Heart left ventricle (tissue), 16 donors: ENCODE measurements around the gene XNDC1N. TPM values are rescaled to one million over a fixed set of nuclear protein-coding genes. Genes with fewer than 3 reads are reported as not detected.

Experiments used
- ATAC-seq, 4 donors: fragments of 200-7000 bp; cut with Tn5 transposase; one replicate each; pipeline ENCODE4 v1.9.1; 2020 to 2022; ENCODE audit warnings: moderate library complexity in 4 of 4, mild to moderate bottlenecking in 3 of 4, moderate number of reproducible peaks in 1 of 4
- DNase-seq, 5 donors: peaks; one replicate each; pipeline ENCODE4 v3.0.0-alpha.2; 2020
- H3K27ac ChIP-seq, 12 donors: fragments of 200-600 bp; sonication (generic) in 4 of 12; one replicate each; pipeline versions ENCODE4 v1.5.0 to v1.8.0; 2016 to 2022; ENCODE audit warnings: mild to moderate bottlenecking in 2 of 12
- H3K27me3 ChIP-seq, 9 donors: fragments of 200-600 bp; sonication (generic) in 2 of 9; one replicate each; pipeline versions ENCODE4 v1.5.1 to v1.8.0; 2016 to 2022; ENCODE audit warnings: mild to moderate bottlenecking in 3 of 9
- H3K36me3 ChIP-seq, 9 donors: fragments of 200-600 bp; sonication (generic) in 2 of 9; one replicate each; pipeline versions ENCODE4 v1.5.0 to v1.8.0; 2018 to 2022; ENCODE audit warnings: mild to moderate bottlenecking in 2 of 9
- H3K4me1 ChIP-seq, 12 donors: fragments of 200-600 bp; sonication (generic) in 4 of 12; one replicate each; pipeline versions ENCODE4 v1.5.0 to v1.8.0; 2016 to 2022; ENCODE audit warnings: mild to moderate bottlenecking in 3 of 12
- H3K4me3 ChIP-seq, 12 donors: fragments of 200-600 bp; sonication (generic) in 4 of 12; one replicate each; pipeline versions ENCODE4 v1.5.0 to v1.8.0; 2017 to 2022; ENCODE audit warnings: mild to moderate bottlenecking in 9 of 12, moderate library complexity in 4 of 12
- H3K9me3 ChIP-seq, 12 donors: fragments of 200-600 bp; sonication (generic) in 4 of 12; one replicate each; pipeline versions ENCODE4 v1.5.0 to v1.8.0; 2016 to 2022; ENCODE audit warnings: mild to moderate bottlenecking in 1 of 12
- POLR2A ChIP-seq, 2 donors: fragments of 450-650 bp; IDR thresholded peaks; one replicate each; pipeline ENCODE4 v1.6.1; 2017; ENCODE audit warnings: antibody characterized with exemption in 2 of 2, mild to moderate bottlenecking in 2 of 2, moderate library complexity in 2 of 2
- WGBS, 4 donors: extraction: QIAGEN DNeasy Blood & Tissue Kit in 2 of 4; methylation state at CpG; one replicate each; pipeline versions ENCODE4 v1.1.5 to v1.1.7; 2013 to 2018; 5-methylcytosine and 5-hydroxymethylcytosine counted together
- intact Hi-C, 10 donors: fragments of 100-400 bp; cut with DNase I; formaldehyde crosslinking; loops; one replicate each; pipeline versions ENCODE4 v1.11.1 to v1.14.2; 2022
- polyA plus RNA-seq, 2 donors: library from polyadenylated mRNA; stranded (reverse); fragments of 200-250 nt; gene quantifications; one replicate each; pipeline ENCODE4 v1.2.3, GENCODE V29; 2013
- total RNA-seq, 9 donors: library from RNA; depleted of rRNA in 2 of 9; stranded (reverse); fragments of >200 nt in 2 of 9; fragmentation: NEBNext Ultra II Directional in 3 of 9; extraction: Animal tissue kit (Norgen Biotek cat#: 25700) in 3 of 9; gene quantifications; one replicate each; pipeline versions ENCODE4 v1.1.0 to v1.2.4, GENCODE V29; 2016 to 2023
- TF ChIP-seq, protein P1 (sequence below), 12 donors: fragments of 200-600 bp; sonication (generic) in 4 of 12; IDR thresholded peaks; one replicate each; pipeline versions ENCODE4 v1.5.0 to v1.8.0; 2018 to 2022; ENCODE audit warnings: antibody characterized with exemption in 12 of 12, mild to moderate bottlenecking in 5 of 12
- donor health status: ischemic (EF 13 %, LVEDD 7.1; RV severe dilation, severe dysfunction).
- donor health status: healthy with polysubstance abuse.
- donor health status: DM: no; HTN: yes; CAD: no.
- donor health status: DM: no; HTN: no; CAD: no.
- donor health status: ischemic (EF 25% LVEDD 6.9; RV normal size, moderate dysfunction).
- donor health status: ischemic (EF 25% LVEDD 5.7; RV mildly dilated, moderate dysfunction).
- donor health status: healthy.
- donor health status: DM: yes; HTN: yes; CAD: no.
- donor health status: ischemic (EF 35%, LVEDD 5.7; RV mildly dilated, moderate dysfunction).
- donor health status: nonischemic (EF 11% LVEDD 7.7; RV severe dilation, severe dysfunction).
- donor health status: DM: yes; HTN: yes; CAD: no.
- donor health status: PGD.
- donor health status: ischemic (EF 29% LVEDD 5.4; RV normal size, mild dysfunction).
- donor health status: nonischemic (EF 23%, LVEDD 6.1; RV moderate dilation, normal function).

XNDC1N gene
- total and polyA plus RNA-seq, 11 donors: 0.95 to 5.3 (median 2.6) TPM; not detected in 1

DNA sequence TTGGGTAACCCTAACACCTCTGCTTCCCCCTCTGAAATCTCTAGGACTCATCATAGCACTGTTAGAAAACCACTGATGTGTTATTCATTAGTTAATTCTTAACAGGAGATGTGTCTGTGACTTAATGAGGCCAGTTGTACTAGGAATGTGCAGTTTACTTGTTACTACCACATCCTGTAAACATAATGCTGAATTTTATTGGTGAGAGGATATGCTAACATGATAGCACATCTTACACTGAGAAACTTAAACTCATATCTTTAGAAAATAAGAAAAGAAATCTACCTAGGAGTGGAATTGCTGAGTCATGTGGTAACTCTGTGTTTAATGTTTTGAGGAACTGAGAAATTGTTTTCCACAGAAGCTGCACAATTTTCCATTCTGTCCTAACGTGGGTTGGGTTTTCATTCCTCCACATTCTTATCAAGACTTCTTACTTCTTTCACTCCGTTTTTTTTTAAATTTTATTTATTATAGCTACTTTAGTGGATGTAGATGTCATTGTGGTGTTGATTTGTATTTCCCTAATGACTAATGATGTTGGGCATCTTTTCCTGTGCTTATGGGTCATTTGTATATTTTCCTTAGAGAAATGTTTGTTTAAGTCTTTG, 34.1 kb upstream of the XNDC1N start:
- H3K27me3 ChIP-seq: no peaks in the 10 kb centered on the region
- 63 to 77% (median 73%) methylated on average over 2 of the region's 2 CpGs for WGBS, 4 donors
- H3K4me3 ChIP-seq: no peak overlapping the region
- DNase-seq (no peak), ATAC-seq (no peak)
- intact Hi-C loops: no loop called here
- H3K4me1 ChIP-seq: peaks cover 0 to 12% (median 0%) of the 10 kb centered on the region in 12 donors
- H3K9me3 ChIP-seq: peaks cover 0 to 14% (median 0%) of the 10 kb centered on the region in 12 donors
- H3K27ac ChIP-seq: peak overlapping the region in 1 of 12 donors; percentile 70
- peaks cover 0 to 70% (median 39%) of the 10 kb centered on the region in 9 donors for H3K36me3 ChIP-seq
- TF ChIP-seq, protein P1, sequence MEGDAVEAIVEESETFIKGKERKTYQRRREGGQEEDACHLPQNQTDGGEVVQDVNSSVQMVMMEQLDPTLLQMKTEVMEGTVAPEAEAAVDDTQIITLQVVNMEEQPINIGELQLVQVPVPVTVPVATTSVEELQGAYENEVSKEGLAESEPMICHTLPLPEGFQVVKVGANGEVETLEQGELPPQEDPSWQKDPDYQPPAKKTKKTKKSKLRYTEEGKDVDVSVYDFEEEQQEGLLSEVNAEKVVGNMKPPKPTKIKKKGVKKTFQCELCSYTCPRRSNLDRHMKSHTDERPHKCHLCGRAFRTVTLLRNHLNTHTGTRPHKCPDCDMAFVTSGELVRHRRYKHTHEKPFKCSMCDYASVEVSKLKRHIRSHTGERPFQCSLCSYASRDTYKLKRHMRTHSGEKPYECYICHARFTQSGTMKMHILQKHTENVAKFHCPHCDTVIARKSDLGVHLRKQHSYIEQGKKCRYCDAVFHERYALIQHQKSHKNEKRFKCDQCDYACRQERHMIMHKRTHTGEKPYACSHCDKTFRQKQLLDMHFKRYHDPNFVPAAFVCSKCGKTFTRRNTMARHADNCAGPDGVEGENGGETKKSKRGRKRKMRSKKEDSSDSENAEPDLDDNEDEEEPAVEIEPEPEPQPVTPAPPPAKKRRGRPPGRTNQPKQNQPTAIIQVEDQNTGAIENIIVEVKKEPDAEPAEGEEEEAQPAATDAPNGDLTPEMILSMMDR (IDR thresholded peaks at IDR 0.05): no peak

DNA sequence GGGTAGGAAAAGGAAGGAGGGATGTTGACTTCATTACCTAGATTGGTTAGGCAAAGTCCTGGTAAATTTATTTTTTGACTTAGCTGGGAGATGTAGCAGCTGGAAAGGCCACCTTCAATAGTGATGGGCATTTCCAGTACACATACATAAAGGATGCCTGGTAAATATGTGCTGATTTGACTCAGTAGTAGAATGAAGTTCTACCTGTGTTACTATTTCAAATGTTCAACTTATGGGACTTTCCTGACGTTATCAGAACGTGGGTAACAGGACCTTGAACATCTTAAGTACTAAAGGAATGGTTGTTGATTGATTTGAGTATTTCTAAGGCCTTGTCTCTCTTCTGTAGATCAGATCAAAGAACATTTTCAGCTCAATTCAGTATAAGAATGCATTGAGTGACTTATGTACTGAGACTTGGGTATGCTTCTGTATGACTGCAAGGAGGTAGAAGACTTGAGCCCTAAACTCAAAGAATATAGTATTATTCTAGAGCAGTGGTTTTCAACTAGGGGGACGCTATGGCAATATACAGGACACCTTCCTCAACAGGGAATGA, 27.6 kb upstream of the XNDC1N start:
- no peak overlapping the region for H3K4me3 ChIP-seq
- TF ChIP-seq POLR2A (IDR thresholded peaks at IDR 0.05): no peak
- TF ChIP-seq, protein P1 (IDR thresholded peaks at IDR 0.05): no peak
- 62 to 82% (median 62%) methylated on average over 3 of the region's 3 CpGs for WGBS, 4 donors

DNA sequence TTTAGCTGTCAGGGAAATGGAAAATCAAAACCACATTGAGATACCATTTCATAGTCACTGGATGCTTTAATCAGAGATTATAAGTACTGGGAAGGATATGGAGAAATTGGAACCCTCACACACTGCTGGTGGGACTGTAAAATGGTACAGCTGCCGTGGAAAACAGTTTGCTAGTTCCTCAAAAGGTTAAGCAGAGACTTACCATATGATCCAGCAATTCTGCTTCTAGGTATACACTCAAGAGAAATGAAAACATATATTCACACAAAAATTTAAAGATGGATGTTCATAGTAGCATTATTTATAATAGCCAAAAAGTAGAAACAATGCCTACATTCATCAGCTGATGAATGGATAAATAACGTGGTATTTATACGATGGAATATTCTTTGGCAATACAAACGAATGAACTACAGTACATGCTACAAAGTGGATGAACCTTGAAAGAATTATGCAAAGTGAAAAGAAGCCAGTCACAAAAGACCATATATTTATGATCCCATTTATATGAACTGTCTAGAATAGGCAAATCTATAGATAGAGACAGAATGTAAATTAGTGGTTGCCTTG, 23.4 kb upstream of the XNDC1N start:
- Histone ChIP-seq H3K27ac (no peak overlapping the region), H3K36me3 (no peaks in the 10 kb centered on the region), H3K4me3 (no peak overlapping the region), H3K27me3 (no peaks in the 10 kb centered on the region), H3K4me1 (peaks cover 0 to 26% (median 8%) of the 10 kb centered on the region in 12 donors), H3K9me3 (no peaks in the 10 kb centered on the region)
- WGBS, 4 donors: 88 to 94% (median 91%) methylated on average over 4 of the region's 4 CpGs
- no peak for ATAC-seq
- intact Hi-C loops: no loop called here
- TF ChIP-seq, protein P1 (IDR thresholded peaks at IDR 0.05): no peak
- TF ChIP-seq POLR2A (IDR thresholded peaks at IDR 0.05): no peak
- DNase-seq: no peak

More for the DNA sequence above, 27.6 kb upstream of the XNDC1N start:
- peaks cover 0 to under 1% (median 0%) of the 10 kb centered on the region in 12 donors for H3K9me3 ChIP-seq
- H3K36me3 ChIP-seq: peaks cover 0 to 17% (median 12%) of the 10 kb centered on the region in 9 donors
- H3K27ac ChIP-seq: no peak overlapping the region
- ATAC-seq (no peak), DNase-seq (no peak)
- no peaks in the 10 kb centered on the region for H3K27me3 ChIP-seq
- peaks cover 0 to 6% (median 0%) of the 10 kb centered on the region in 12 donors for H3K4me1 ChIP-seq
- intact Hi-C loops: no loop called here

DNA sequence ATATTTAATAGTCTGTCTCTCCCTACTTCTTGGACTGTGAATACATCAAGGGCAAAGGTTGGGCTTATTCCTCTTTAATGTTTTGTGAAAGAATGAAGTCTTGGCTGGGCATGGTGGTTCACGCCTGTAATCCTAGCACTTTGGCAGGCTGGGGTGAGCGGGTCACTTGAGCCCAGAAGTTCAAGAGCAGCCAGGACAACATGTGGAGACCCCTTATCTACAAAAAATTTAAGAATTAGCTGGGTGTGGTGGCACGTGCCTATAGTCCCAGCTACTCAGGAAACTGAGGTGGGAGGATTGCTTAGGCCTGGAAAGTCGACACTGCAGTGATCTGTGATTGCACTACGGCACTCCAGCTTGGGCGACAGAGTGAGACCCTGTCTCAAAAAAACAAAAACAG, 20.6 kb upstream of the XNDC1N start:
- ATAC-seq: no peak

More for the DNA sequence above, 20.6 kb upstream of the XNDC1N start:
- 71 to 82% (median 74%) methylated on average over 6 of the region's 6 CpGs for WGBS, 4 donors
- intact Hi-C loops: no loop called here
- Histone ChIP-seq H3K27ac (no peak overlapping the region), H3K9me3 (no peaks in the 10 kb centered on the region), H3K27me3 (no peaks in the 10 kb centered on the region), H3K36me3 (peaks cover 0 to 5% (median 0%) of the 10 kb centered on the region in 9 donors), H3K4me3 (no peak overlapping the region), H3K4me1 (peaks cover 0 to 33% (median 10%) of the 10 kb centered on the region in 12 donors)
- DNase-seq: no peak
- TF ChIP-seq POLR2A (IDR thresholded peaks at IDR 0.05): no peak
- TF ChIP-seq, protein P1 (IDR thresholded peaks at IDR 0.05): no peak
